GM21723 (cell line): Measurements from ENCODE around the gene SPTBN5.

Experiments
- ATAC-seq: cut with Tn5 transposase; IDR thresholded peaks from one replicate; pipeline ENCODE4 v1.9.1; 2021; ENCODE audit warnings: mild to moderate bottlenecking, moderate library complexity; ENCODE audit not compliant: unreplicated experiment

Gene SPTBN5

DNA sequence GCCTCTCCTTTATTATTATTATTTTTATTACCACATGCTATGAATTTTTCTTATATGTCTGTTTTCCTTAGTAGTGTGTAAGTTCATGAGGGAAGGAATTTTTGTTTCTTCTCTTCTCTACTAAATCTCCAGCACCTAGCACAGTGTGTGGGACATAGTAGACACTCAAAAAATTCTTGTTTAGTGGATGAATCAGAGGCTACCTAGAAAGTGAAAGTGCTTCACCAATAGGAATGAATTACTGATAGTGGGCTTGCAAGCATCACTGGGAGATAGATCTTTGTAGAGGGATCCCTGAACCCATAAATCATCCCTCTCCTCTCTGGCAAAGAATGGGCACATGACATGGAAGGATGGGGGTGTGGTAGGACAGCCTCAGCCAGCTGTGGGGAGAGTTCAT lies 8.5 kb downstream of the SPTBN5 start:
- ATAC-seq: no peak

DNA sequence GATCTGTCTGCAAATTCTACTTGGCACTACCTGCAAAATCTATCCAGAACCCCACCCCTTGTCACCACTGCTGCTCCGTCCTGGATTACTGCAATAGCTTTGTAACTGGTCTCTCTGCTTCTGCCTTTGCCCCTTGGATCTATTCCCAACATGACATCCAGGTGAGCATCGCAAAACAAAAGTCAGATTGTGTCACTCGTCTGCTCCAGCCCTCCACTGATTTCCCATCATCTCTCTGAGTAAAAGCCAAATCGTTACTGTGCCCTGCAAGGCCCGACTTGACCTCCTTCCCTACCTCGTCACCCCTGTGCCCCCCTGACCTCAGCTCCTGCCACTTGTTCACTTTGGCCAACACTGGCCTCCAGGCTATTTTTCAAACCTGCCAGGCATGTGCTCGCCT lies 9.4 kb downstream of the SPTBN5 start:
- no peak for ATAC-seq

DNA sequence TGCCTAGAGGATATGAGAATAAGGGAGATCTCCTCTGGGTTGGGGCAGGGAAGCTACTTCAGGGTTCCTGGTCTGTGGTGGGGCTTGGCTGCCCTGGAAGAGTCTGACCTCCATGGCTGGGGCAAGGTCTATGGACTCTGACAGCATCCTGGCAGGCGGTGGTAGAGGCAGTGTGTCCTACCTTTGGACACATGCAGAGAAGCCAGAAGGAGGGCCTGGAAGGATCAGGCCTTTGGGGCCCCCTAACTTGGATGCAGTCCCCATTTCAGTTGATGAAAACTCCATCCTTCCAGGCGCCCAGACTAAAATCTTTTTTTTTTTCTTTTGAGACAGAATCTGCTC lies 10.4 kb downstream of the SPTBN5 start:
- ATAC-seq: no peak

DNA sequence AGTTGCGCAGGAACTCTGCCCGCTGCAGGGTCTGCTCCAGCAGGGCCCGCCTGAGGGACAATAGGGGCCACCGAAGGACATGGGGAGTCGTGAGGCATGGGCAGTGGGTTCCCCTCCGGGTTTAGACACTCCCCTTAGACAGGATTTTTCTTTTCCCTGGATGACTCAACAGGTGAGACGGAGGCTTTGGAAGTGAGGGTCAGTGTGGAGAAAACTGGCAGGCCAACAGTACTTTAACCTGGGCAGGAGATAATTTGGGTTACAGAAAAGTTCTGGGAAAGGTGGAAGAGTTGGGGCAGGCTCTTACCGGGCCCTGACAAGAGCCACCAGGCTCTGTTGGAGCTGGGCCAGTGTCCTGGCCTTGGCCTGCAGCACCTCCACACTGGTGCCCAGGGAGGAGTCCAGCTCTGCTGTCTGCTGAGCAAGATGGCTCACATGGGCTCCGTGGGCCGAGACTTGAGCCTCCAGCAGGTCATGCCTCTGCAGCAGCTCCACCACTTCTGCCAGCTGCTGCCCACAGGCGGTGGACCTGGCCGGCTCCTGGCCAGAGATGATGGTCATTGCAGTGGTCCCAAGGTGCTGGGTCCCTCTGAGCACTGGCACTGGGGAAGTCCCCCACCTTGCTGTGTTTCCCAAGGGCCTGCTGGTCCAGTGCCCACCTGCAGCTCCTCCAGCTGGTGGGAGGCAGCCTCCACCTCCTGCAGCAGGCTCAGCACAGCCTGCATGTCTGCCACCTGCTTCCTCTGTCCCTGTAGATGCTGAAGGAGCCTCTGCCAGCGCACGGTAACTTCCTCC lies 11.0 kb downstream of the SPTBN5 start:
- ATAC-seq: no peak

DNA sequence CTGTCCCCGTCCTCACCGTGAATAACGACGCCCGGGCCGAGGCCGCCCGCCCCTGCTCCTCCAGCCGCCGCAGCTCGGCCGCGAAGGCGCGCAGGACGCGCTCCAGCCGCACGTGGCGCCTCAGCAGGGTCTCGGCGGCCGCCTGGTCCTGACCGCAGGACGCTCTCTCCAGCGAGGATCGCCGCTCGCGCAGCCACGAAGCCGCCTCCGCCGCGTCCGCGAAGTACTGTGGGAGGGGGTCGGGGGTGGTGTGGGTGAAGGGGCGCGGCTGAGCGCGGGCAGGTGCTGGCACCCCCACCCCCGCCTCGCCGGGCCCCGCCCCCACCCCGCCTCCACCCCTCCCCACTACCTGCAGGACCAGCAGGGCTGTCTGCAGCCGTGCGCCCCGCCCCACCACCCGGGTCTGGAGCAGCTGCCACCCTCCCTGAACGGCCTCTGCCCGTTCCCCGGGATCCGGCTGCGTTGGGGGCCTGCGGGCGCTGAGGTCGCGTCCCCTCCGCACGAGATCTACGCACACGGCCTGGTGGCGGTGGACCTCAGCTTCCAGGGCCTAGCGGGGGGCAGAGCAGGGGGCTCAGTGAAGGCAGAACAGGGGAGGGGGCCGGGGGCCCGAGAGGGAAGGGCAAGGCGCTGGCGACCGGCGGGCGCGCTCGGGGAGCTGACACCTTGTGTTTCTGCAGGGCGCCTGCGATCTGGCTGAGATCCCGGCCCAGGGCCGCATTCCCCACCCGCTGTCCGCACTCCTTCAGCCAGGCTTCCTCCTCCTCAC lies 11.7 kb downstream of the SPTBN5 start:
- ATAC-seq: no peak

DNA sequence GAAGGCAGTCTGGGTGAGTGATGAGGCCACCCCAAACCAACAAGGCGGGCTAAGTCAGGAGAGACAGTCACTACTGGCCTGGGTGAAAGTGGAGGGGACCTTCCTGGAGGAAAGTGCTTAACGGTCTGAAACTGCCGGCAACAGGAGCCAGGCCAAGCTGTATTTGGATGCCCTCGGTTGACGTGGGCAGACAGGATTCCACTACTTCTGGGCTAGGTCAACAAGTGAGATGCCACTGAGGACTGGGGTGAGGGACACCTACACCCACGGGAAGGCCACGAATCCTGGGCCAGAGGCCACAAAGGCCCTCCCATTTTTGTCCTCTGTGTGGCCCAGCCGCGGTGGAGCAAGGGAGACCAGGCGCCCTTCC lies 12.3 kb downstream of the SPTBN5 start:
- no peak for ATAC-seq

DNA sequence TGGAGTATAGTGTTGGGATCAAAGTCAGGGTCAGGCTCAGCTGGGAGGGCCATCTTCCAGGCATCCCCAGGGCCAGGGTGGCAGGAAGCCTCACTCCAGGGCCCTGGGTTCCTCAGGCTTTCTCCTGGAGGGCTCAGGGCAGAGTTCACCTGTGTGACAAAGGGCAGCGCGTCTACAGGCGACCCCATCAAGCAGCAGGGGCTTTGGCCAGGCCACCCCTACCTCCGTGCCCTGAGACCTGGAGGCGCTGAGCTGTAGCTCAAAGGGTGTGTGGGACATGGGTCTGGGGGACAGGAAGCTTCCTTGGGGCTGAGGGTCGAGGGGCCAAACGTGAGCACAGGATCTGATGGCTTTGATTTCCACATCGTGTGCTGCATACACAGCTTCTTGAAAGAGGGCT lies 12.8 kb downstream of the SPTBN5 start:
- ATAC-seq: no peak

DNA sequence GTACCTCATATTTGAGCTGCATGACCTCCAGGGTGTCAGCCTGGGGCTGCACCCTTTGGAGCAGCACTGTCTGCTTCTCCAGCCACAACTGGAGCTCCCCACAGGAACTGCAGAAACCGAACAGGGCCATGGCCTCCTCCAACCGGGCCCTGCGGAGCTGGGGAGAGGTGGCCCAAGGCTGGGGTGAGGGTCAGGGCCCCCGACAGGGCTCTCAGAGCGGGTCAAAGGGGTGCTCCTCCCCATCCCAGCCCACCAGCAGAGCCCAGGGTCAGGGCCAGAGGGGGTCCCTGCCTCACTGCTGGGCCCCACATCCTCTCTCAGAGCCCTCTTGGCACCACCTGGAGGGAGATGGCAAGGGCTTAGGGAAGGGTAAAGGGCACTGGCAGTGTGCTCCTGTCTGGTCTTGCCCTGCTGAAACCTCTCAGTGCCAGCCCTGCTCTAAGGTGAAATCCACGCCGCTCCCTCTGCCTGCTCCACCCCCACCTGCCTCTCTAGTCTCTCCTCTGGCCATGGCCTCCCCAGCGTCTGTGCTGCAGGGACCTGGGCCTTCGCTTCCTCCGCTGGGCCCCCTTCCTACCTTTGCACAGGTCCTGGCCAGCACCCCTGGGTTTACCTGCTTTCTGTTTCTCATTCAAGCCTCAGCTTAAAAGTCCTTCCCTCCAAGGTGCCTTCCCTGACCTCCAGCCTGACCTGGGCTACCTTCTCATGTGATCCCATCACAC lies 13.5 kb downstream of the SPTBN5 start:
- ATAC-seq: no peak

DNA sequence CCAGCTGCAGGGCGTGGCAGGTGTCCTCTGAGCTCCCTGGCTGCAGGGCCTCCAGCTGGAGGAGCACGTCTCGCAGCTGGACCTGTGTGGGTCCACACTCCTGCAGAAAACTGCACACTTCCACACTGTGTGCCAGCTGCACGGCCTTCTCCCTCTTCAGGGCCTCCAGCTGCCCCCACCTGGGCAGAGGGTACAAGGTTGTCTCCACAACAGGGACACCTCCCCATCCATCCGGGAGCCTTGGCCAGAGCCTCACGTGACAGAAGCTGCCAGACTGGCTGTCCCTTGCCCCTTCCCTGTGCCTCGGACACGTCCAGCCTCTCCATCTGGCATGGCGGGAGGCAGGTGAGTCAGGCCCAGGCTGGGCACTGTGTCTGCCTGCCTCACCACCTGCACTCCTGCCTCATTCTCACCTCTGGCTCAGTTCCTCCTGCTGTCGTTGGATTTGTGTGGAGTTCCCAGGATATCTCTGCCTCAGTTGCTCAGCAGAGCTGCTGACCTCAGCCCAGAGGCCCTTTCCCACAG lies 14.5 kb downstream of the SPTBN5 start:
- ATAC-seq: no peak

DNA sequence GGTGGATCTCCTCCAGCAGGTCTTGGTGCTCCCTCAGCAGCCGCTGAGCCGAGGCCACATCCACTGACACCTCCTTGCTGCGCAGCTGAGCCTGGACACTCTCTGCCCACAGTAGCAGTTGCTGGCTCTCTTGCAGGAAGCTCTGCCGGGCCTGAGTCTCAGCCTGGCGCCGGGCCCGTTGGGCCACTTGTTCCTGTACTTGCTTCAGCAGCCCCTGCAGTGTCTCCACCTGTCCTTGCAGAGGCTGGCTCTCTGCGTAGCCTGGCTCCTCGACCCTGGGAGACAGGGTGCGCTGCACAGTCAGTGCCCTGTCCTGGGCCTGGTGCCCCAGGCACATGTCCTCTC lies 15.5 kb downstream of the SPTBN5 start:
- no peak for ATAC-seq

DNA sequence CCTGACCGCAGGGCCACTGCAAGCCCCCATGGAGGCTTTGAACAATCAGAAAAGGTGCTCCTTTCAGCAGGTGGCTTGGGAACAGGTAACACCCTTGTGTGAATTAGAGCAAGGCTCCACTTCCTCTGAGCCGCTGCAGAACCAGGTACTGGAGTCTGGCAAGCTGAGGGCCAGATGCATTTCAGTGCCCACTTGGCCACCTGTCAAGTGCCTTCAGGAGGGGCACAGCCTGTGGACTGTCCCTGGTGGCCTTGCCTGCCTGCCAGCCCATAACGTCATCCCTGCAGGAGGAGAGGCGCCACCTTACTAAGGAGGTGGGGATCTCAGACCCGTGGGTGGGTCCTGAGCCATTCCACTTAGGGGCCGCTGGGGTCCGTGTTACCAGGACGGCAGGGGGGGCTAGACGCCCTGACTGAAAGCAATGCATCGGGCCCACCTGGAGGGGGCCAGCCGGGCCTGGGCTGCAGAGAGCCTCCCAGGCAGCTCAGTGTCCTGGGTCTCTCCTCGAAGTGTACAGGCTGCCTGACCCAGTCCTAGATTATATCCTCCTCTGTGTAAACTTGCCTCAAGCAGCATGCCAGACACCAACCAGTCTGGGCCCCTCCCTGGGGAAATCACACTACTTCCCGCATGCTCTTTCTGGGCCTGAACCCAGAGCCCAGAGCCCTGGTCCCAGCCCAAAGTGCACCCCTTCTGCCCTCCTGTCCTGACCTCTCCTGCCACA lies 16.1 kb downstream of the SPTBN5 start:
- no peak for ATAC-seq

DNA sequence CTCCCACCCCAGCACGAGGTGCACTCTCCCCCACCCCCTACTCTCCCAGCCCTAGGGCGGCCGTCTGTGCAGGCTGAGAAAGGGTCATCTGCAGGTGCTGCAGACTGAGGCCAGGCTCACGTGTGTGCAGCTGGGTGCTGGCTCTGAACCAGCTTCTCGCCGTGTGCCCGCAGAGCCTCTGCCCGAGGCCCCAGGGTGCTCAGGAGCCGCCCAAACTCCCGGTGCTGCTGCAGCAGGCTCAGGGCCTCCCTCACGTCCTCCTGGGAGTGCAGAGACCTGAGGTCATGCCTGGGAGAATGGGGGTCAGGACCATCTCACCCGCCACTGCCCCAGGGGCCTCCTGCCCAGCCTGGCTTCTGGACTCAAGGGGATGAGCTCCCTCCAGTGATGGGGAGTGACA lies 17.2 kb downstream of the SPTBN5 start:
- ATAC-seq: no peak

DNA sequence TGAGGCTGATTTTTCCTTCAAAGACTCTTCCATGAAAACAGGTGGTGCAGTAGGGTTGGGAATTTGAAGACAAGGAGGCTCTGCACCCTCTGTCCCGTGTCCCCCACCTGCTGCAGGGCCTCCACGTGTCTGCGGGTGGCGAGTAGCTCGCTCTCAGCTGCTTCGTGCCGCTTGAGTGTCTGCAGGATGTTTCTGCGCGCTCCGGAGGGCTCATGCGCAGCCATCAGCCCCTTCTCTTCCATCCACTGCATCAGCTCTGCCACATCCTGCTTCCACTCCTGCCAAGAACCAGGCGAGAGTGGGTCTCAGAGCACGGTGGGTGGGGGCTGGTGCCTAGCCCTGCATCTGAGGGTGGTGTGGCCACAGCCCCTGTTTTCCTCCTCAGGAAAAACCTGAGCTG lies 17.8 kb downstream of the SPTBN5 start:
- no peak for ATAC-seq

DNA sequence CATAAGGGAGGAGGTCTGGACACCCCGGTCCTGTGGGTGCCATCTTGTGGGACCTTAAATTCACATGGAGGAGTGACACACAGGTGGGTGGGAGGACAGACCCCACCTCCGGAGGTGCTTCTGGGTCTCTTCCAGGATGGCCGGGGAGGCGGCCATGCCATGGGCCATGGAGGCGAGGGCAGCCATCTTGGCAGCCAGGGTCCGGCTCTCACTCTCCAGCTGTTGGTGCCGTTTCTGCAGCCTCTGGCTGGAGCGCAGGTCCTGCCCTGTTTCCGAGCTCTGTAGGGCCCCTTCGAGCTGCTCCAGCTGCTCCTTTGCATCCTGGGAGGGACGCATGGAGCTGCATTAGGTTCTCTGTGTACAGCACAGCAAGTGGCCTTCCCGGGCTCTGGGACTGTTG lies 19.1 kb downstream of the SPTBN5 start:
- ATAC-seq: no peak

DNA sequence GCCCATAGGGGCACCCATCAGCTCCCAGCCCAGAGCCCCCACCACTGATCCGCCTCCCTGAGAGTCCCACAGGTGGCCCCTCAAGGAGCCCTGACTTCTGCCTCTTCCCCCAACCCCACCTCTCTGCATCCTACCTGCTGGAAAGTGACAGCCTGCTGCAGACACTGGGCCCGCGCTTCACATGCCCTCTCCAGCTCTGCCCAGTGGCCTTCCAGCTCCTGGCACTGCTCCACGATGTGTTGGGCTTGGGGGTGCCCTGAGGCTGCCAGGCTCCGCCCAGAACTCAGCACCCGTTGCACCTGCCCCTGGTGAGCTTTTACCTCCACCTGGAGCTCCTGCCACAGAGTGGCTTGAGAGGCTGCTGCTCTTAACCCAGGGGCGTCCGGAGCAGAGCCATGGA lies 20.1 kb downstream of the SPTBN5 start:
- no peak for ATAC-seq

DNA sequence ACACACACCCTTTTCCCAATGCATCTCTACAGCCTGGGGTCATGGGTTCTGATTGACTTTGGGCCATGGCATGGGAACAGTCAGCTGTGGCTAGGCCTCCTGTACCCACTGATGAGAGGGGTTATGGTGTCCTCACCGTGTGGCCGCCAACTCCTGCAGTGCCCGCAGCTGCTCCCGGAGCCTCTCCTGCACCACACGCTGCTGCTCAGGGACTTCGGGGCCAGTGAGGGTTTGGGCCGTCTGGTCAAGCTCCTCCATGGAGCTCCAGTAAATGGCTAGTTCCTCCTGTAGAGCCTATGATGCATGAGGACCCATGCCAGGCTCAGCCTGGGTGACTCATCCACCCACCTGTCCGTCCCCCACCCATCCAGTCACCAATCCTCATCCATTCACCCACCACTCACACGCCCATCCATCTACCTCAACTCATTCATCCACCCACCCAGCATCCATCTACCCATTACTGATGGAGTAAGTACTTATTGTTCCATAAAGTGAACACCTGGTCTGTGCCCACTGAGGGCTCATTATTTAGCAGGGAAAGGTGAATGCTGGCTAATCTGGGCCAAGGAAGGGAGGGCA lies 21.6 kb downstream of the SPTBN5 start:
- ATAC-seq: no peak

DNA sequence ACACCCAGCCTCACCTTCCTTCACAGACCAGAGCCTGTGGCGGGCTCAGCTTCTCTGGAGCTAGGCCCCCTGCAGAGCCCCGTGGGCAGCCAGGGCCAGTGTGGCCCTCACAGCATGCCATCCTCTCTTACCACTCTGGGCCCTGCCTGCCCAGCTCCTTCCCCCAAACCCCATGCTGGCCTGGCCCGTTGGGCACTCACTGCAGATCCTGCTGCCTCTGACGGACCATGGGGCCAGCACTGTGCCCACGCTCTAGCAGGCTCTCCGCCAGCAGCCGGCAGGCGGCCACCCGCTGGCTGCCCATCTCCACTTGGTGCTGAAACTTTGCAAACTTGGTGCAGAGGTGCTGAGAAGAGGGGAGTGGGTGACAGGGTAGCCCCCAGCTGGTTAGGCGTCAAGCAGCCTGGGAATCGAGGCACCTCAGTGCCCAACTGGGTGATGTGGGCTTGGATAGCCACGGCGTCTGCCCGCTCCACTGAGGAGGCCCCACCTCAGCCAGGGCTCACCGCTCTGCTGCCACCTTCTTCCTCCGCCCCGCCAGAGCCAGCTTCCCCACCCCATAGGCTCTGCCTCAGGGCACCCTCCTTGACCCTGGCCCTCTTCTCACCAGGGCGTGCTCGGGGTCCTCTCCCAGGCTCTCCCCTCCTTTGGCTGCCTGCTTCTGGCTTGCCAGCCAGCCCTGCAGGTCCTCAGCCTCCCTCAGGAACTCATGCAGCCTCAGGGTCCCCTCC lies 22.5 kb downstream of the SPTBN5 start:
- no peak for ATAC-seq

DNA sequence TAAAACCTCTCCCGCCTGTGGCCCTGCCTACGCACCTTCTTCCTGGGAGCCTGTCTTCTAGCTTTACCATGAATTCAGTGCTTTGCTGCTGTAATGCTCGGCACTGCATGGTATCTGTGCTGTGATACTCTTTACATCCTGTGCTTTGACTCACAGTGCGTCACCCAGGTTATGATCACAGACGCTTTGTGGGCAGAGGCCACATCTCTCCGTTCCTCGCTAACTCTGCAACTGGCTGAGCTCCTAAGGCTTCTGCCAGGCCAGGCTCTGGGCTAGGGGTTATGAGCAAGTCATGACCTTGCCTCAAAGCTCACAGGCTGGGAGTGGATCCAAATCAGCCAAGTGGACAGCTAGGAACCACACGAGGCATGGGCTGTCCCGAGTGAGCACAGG lies 23.2 kb downstream of the SPTBN5 start:
- ATAC-seq: no peak

DNA sequence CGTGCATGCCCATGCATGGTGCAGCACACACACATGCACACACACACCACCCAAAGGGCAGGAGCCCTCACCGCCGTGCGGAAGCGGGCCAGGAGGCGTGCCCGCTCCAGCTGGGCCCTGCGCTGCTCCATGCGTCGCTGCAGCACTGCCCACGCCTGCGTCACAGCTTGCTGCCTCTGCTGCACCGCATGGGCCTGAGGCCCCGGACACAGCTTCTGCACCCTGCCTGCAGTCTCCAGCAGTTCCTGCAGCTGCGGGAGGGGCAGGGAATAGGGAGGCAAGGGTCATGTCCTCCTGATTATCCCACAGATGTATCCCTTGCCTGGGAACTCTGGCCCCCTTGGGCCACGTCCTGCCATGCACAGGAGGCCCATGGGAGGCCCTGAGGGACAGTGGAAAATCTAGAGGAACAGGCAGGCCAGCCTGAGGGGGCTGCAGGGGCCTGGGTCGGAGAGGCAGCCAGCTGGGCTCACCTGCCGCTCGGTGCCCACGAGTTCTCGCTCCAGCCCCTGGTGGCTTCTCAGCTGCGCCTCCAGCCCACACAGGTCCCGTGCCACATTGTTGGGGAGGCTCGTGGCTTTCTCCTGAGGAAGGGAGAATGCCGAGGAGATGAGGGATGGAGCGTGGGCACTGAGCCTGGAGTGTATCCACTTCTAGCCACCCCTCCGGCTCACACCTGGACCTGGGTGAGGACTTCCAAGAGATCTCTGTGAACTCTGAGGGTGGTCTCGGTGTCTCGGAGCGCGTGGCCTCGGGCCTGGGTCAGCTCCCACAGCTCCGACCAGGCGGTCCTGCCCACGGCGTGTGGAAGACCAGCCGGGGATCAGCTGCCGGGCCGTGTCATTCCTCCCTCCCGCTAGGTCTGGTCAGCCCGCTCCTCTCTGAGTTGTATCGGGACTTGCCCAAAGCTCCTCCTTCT lies 23.8 kb downstream of the SPTBN5 start:
- no peak for ATAC-seq
